Gastroesophageal sphincter (tissue), 4 donors: ENCODE data around the gene LDLRAD3. TPM values are rescaled to one million over a fixed set of nuclear protein-coding genes. Genes with fewer than 3 reads are reported as not detected.

Experiments
- ATAC-seq: fragments of 150-250 bp; one replicate; pipeline ENCODE4 v1.9.1; 2016; ENCODE audit warnings: mild to moderate bottlenecking, moderate library complexity
- H3K27ac ChIP-seq, 4 donors: fragments of 200-600 bp; sonication (generic) in 3 of 4; 1 replicate in 3 of 4; 2 replicates in 1 of 4; pipeline ENCODE4 v1.5.1; 2016 to 2019
- H3K27me3 ChIP-seq: fragments of 200-600 bp; sonication (generic); one replicate; pipeline ENCODE4 v1.5.1; 2019
- H3K36me3 ChIP-seq, 2 donors: fragments of 200-600 bp; sonication (generic); one replicate each; pipeline ENCODE4 v1.5.1; 2019; ENCODE audit warnings: control low read depth in 1 of 2
- H3K4me1 ChIP-seq, 3 donors: fragments of 200-600 bp; sonication (generic); 1 replicate in 2 of 3; 2 replicates in 1 of 3; pipeline ENCODE4 v1.5.1; 2016 to 2019; ENCODE audit warnings: control low read depth in 2 of 3
- H3K4me3 ChIP-seq, 2 donors: fragments of 200-600 bp; sonication (generic); one replicate each; pipeline ENCODE4 v1.5.1; 2019; ENCODE audit warnings: mild to moderate bottlenecking in 1 of 2, moderate library complexity in 1 of 2
- H3K9me3 ChIP-seq, 3 donors: fragments of 200-600 bp; sonication (generic); one replicate each; pipeline ENCODE4 v1.5.1; 2017 to 2019; ENCODE audit warnings: control low read depth in 2 of 3
- EP300 ChIP-seq: sonication (generic); formaldehyde crosslinking; IDR thresholded peaks from one replicate; pipeline ENCODE4 v1.6.1; 2017; ENCODE audit warnings: antibody characterized with exemption, mild to moderate bottlenecking
- POLR2A ChIP-seq, 2 donors: fragments of 450-650 bp; IDR thresholded peaks; one replicate each; pipeline ENCODE4 v1.6.1; 2017; ENCODE audit warnings: antibody characterized with exemption in 2 of 2, mild to moderate bottlenecking in 2 of 2, moderate library complexity in 1 of 2
- POLR2AphosphoS5 ChIP-seq: sonication (generic); formaldehyde crosslinking; IDR thresholded peaks from one replicate; pipeline ENCODE4 v1.6.1; 2017; ENCODE audit warnings: antibody characterized with exemption
- WGBS, 2 donors: methylation state at CpG; one replicate each; pipeline ENCODE4 v1.1.5; 2018; ENCODE audit warnings: low coverage in 1 of 2; 5-methylcytosine and 5-hydroxymethylcytosine counted together
- total RNA-seq, 4 donors: library from RNA; depleted of rRNA; stranded (reverse); fragments of >200 nt; gene quantifications; one replicate each; pipeline ENCODE4 v1.1.0, GENCODE V29; 2016
- TF ChIP-seq, protein P1 (sequence below), 4 experiments: fragments of 200-600 bp in 2 of 4; fragments of 450-650 bp in 2 of 4; sonication (generic) in 1 of 4; IDR thresholded peaks; one replicate each; pipeline ENCODE4 v1.5.1; 2017 to 2019; ENCODE audit warnings: antibody characterized with exemption in 4 of 4, mild to moderate bottlenecking in 2 of 4, moderate library complexity in 2 of 4

The LDLRAD3 gene
- total RNA-seq, 4 donors from 2014 or later: 4.0 to 8.9 (median 7.2) TPM

- H3K4me1 ChIP-seq: peaks cover 0 to 23% (median 4%) of the 10 kb centered on the region in 3 donors
- no peak overlapping the region for H3K4me3 ChIP-seq
- WGBS, 2 donors: 68 to 70% methylated on average over 2 to 4 of the region's 4 CpGs
- H3K27ac ChIP-seq: peak overlapping the region in 1 of 4 donors; percentile 16
- no peak for TF ChIP-seq POLR2AphosphoS5
- TF ChIP-seq POLR2A (IDR thresholded peaks at IDR 0.05): no peak
- TF ChIP-seq, protein P1, sequence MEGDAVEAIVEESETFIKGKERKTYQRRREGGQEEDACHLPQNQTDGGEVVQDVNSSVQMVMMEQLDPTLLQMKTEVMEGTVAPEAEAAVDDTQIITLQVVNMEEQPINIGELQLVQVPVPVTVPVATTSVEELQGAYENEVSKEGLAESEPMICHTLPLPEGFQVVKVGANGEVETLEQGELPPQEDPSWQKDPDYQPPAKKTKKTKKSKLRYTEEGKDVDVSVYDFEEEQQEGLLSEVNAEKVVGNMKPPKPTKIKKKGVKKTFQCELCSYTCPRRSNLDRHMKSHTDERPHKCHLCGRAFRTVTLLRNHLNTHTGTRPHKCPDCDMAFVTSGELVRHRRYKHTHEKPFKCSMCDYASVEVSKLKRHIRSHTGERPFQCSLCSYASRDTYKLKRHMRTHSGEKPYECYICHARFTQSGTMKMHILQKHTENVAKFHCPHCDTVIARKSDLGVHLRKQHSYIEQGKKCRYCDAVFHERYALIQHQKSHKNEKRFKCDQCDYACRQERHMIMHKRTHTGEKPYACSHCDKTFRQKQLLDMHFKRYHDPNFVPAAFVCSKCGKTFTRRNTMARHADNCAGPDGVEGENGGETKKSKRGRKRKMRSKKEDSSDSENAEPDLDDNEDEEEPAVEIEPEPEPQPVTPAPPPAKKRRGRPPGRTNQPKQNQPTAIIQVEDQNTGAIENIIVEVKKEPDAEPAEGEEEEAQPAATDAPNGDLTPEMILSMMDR (IDR thresholded peaks at IDR 0.05): no peak
- no peak for TF ChIP-seq EP300
- no peak for ATAC-seq
- H3K36me3 ChIP-seq: no peaks in the 10 kb centered on the region
- no peaks in the 10 kb centered on the region for H3K9me3 ChIP-seq
- no peaks in the 10 kb centered on the region for H3K27me3 ChIP-seq
Measured at GRCh38 chr11:36156161-36156816, 212.4 kb downstream of the LDLRAD3 start.

DNA sequence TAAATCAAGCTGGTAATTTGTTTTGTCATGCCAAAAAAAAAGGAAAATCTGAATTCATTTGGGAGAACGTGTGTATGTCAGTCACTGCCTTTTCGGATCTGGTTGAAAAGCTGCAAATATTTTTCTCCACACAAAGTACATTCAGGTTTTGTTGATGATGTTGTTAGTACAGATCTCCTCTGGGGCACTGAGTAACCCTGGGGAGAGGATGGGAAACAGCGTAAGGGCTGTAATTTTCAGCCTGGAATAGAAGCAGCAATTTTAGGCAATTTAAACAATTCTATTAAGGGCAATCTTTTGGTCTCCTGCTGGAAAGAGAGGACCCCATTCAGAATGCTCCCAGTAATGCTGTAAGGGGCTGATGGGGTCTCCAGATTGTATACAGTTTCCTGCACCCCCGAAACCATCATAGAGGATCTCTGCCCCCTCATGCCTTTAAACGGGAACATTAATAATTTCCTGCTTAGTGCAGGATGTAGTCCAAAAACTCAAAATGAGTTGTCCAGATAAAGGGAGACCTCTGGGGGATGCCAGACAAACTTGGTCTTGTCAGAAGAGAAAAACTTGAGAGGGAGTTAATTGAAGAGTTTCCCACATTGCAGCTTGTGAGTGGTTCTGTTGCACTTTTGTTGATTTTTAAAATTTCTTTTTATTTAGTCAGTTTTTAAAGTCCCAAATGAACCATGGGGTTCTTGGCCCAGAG lies 213.1 kb downstream of the LDLRAD3 start:
- no peak overlapping the region for H3K27ac ChIP-seq

GRCh38 chr11:36160091-36160490 lies 216.2 kb downstream of the LDLRAD3 start:
- 59 to 75% methylated on average over 3 to 10 of the region's 10 CpGs for WGBS, 2 donors
- Histone ChIP-seq H3K4me1 (peaks cover 0 to 23% (median 4%) of the 10 kb centered on the region in 3 donors), H3K36me3 (no peaks in the 10 kb centered on the region), H3K27me3 (no peaks in the 10 kb centered on the region), H3K27ac (no peak overlapping the region), H3K4me3 (no peak overlapping the region), H3K9me3 (no peaks in the 10 kb centered on the region)
- TF ChIP-seq POLR2A (IDR thresholded peaks at IDR 0.05) (no peak), EP300 (no peak), POLR2AphosphoS5 (no peak)
- TF ChIP-seq, protein P1 (IDR thresholded peaks at IDR 0.05): no peak
- ATAC-seq: no peak

More for the DNA sequence above, 213.1 kb downstream of the LDLRAD3 start:
- Histone ChIP-seq H3K36me3 (no peaks in the 10 kb centered on the region), H3K27me3 (no peaks in the 10 kb centered on the region), H3K4me3 (no peak overlapping the region), H3K4me1 (peaks cover 0 to 27% (median 4%) of the 10 kb centered on the region in 3 donors), H3K9me3 (no peaks in the 10 kb centered on the region)
- 47 to 62% methylated on average over 5 of the region's 5 CpGs for WGBS, 2 donors
- no peak for ATAC-seq
- TF ChIP-seq, protein P1 (IDR thresholded peaks at IDR 0.05): no peak
- TF ChIP-seq POLR2AphosphoS5: no peak

GRCh38 chr11:36161572-36161971 lies 217.7 kb downstream of the LDLRAD3 start:
- Histone ChIP-seq H3K27me3 (no peaks in the 10 kb centered on the region), H3K4me3 (no peak overlapping the region), H3K36me3 (no peaks in the 10 kb centered on the region), H3K9me3 (no peaks in the 10 kb centered on the region), H3K4me1 (peaks cover 0 to 11% (median 4%) of the 10 kb centered on the region in 3 donors), H3K27ac (no peak overlapping the region)
- no peak for ATAC-seq
- WGBS, 2 donors: 61 to 70% methylated on average over 5 of the region's 5 CpGs
- no peak for TF ChIP-seq POLR2AphosphoS5

GRCh38 chr11:36162006-36162882 lies 218.4 kb downstream of the LDLRAD3 start:
- Histone ChIP-seq H3K9me3 (no peaks in the 10 kb centered on the region), H3K4me3 (no peak overlapping the region), H3K27me3 (no peaks in the 10 kb centered on the region), H3K4me1 (peaks cover 0 to 6% (median 0%) of the 10 kb centered on the region in 3 donors), H3K36me3 (no peaks in the 10 kb centered on the region), H3K27ac (no peak overlapping the region)
- ATAC-seq: no peak
- 54 to 60% methylated on average over 7 to 10 of the region's 10 CpGs for WGBS, 2 donors
- TF ChIP-seq, protein P1 (IDR thresholded peaks at IDR 0.05): no peak
- no peak for TF ChIP-seq POLR2A (IDR thresholded peaks at IDR 0.05)
- TF ChIP-seq EP300: no peak
- no peak for TF ChIP-seq POLR2AphosphoS5
